Glutamatergic neuron (in vitro differentiated cells): ENCODE measurements around the gene METTL27. TPM values are rescaled to one million over a fixed set of nuclear protein-coding genes. Genes with fewer than 3 reads are reported as not detected.

Experiments used
- DNase-seq: peaks from one replicate; pipeline ENCODE4 v3.0.0; 2022
- H3K27ac Mint-ChIP-seq: one replicate; pipeline ENCODE4 v1.8.0; 2020; ENCODE audit warnings: mild to moderate bottlenecking, mixed read lengths, inconsistent platforms; ENCODE audit not compliant: unreplicated experiment
- H3K27me3 Mint-ChIP-seq: one replicate; pipeline ENCODE4 v1.8.0; 2020; ENCODE audit warnings: mild to moderate bottlenecking, moderate library complexity, mixed read lengths, inconsistent platforms; ENCODE audit not compliant: unreplicated experiment
- H3K36me3 Mint-ChIP-seq: one replicate; pipeline ENCODE4 v1.8.0; 2020; ENCODE audit warnings: mild to moderate bottlenecking, mixed read lengths, inconsistent platforms; ENCODE audit not compliant: unreplicated experiment
- H3K4me1 Mint-ChIP-seq: one replicate; pipeline ENCODE4 v1.8.0; 2020; ENCODE audit warnings: mild to moderate bottlenecking, low read depth, mixed read lengths, inconsistent platforms; ENCODE audit not compliant: unreplicated experiment
- H3K4me3 Mint-ChIP-seq: one replicate; pipeline ENCODE4 v1.8.0; 2020; ENCODE audit warnings: mild to moderate bottlenecking, mixed read lengths, inconsistent platforms; ENCODE audit not compliant: unreplicated experiment
- H3K9me3 Mint-ChIP-seq: one replicate; pipeline ENCODE4 v1.8.0; 2020; ENCODE audit warnings: mild to moderate bottlenecking, moderate library complexity, mixed read lengths, inconsistent platforms; ENCODE audit not compliant: unreplicated experiment
- total RNA-seq: library from RNA; stranded (reverse); fragmentation: NEBNext Ultra II Directional; extraction: Animal tissue kit (Norgen Biotek cat#: 25700); gene quantifications from one replicate; pipeline ENCODE4 v1.2.1, GENCODE V29; 2021; ENCODE audit not compliant: unreplicated experiment
- TF ChIP-seq, protein P1 (sequence below): fragments of 200-600 bp; sonication (generic); IDR thresholded peaks from one replicate; pipeline ENCODE4 v1.5.0; 2021; ENCODE audit not compliant: partially characterized antibody, unreplicated experiment

METTL27 gene
- total RNA-seq, 1 donor from 2014 or later: 2.9 TPM

DNA sequence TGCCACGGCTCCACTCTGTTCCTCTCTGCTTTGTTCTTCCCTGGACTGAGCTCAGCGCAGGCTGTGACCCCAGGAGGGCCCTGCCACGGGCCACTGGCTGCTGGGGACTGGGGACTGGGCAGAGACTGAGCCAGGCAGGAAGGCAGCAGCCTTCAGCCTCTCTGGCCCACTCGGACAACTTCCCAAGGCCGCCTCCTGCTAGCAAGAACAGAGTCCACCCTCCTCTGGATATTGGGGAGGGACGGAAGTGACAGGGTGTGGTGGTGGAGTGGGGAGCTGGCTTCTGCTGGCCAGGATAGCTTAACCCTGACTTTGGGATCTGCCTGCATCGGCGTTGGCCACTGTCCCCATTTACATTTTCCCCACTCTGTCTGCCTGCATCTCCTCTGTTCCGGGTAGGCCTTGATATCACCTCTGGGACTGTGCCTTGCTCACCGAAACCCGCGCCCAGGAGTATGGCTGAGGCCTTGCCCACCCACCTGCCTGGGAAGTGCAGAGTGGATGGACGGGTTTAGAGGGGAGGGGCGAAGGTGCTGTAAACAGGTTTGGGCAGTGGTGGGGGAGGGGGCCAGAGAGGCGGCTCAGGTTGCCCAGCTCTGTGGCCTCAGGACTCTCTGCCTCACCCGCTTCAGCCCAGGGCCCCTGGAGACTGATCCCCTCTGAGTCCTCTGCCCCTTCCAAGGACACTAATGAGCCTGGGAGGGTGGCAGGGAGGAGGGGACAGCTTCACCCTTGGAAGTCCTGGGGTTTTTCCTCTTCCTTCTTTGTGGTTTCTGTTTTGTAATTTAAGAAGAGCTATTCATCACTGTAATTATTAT, 10.3 kb downstream of the METTL27 start:
- Mint-ChIP-seq H3K4me1 (peaks cover 9% of the 10 kb centered on the region), H3K27me3 (peaks cover 1% of the 10 kb centered on the region), H3K36me3 (no peaks in the 10 kb centered on the region), H3K27ac (no peak overlapping the region), H3K4me3 (no peak overlapping the region), H3K9me3 (peaks cover 7% of the 10 kb centered on the region)
- no peak for DNase-seq
- TF ChIP-seq, protein P1, sequence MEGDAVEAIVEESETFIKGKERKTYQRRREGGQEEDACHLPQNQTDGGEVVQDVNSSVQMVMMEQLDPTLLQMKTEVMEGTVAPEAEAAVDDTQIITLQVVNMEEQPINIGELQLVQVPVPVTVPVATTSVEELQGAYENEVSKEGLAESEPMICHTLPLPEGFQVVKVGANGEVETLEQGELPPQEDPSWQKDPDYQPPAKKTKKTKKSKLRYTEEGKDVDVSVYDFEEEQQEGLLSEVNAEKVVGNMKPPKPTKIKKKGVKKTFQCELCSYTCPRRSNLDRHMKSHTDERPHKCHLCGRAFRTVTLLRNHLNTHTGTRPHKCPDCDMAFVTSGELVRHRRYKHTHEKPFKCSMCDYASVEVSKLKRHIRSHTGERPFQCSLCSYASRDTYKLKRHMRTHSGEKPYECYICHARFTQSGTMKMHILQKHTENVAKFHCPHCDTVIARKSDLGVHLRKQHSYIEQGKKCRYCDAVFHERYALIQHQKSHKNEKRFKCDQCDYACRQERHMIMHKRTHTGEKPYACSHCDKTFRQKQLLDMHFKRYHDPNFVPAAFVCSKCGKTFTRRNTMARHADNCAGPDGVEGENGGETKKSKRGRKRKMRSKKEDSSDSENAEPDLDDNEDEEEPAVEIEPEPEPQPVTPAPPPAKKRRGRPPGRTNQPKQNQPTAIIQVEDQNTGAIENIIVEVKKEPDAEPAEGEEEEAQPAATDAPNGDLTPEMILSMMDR: no peak

- no peaks in the 10 kb centered on the region for H3K36me3 Mint-ChIP-seq
- H3K4me3 Mint-ChIP-seq: no peak overlapping the region
- H3K27me3 Mint-ChIP-seq: peaks cover 1% of the 10 kb centered on the region
- no peak overlapping the region for H3K27ac Mint-ChIP-seq
- peaks cover 7% of the 10 kb centered on the region for H3K9me3 Mint-ChIP-seq
- DNase-seq: no peak
- H3K4me1 Mint-ChIP-seq: peaks cover 9% of the 10 kb centered on the region
- TF ChIP-seq, protein P1: no peak
Observed at GRCh38 chr7:73831584-73831833, 10.8 kb downstream of the METTL27 start.

DNA sequence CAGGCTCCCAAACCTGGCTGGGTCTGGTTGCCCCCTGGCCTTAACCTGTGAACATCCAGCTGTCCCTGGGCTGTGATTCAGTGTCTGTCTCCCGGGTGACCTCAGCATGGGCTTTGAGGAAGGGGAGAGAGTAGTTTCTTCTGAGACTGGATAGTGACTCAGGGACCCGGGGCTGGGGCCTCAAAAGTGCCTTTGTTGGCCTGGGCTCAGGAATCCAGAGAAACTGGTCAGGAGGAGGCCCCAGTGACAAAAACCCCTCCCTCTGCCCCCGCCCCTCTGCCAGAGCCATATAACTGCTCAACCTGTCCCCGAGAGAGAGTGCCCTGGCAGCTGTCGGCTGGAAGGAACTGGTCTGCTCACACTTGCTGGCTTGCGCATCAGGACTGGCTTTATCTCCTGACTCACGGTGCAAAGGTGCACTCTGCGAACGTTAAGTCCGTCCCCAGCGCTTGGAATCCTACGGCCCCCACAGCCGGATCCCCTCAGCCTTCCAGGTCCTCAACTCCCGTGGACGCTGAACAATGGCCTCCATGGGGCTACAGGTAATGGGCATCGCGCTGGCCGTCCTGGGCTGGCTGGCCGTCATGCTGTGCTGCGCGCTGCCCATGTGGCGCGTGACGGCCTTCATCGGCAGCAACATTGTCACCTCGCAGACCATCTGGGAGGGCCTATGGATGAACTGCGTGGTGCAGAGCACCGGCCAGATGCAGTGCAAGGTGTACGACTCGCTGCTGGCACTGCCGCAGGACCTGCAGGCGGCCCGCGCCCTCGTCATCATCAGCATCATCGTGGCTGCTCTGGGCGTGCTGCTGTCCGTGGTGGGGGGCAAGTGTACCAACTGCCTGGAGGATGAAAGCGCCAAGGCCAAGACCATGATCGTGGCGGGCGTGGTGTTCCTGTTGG, 11.4 kb downstream of the METTL27 start, which contains the start of gene CLDN4:
CLDN4 (plus strand) TSS at position 316 of the 903 bp plus-strand sequence; CDS start at position 522, 206 bp downstream.
- Mint-ChIP-seq H3K4me3 (no peak within 1 kb of the TSS), H3K36me3 (no peaks in the 10 kb centered on the region), H3K9me3 (peaks cover 7% of the 10 kb centered on the region), H3K27me3 (peaks cover 3% of the 10 kb centered on the region), H3K4me1 (peaks cover 9% of the 10 kb centered on the region), H3K27ac (no peak within 1 kb of the TSS)
- TF ChIP-seq, protein P1: no peak
- DNase-seq: peak; percentile 48

GRCh38 chr7:73829921-73830680, 12.2 kb downstream of the METTL27 start:
- H3K4me3 Mint-ChIP-seq: no peak overlapping the region
- peaks cover 9% of the 10 kb centered on the region for H3K4me1 Mint-ChIP-seq
- peaks cover 4% of the 10 kb centered on the region for H3K27me3 Mint-ChIP-seq
- peaks cover 7% of the 10 kb centered on the region for H3K9me3 Mint-ChIP-seq
- H3K36me3 Mint-ChIP-seq: no peaks in the 10 kb centered on the region
- TF ChIP-seq, protein P1: no peak
- peak overlapping the region; percentile 33 for H3K27ac Mint-ChIP-seq
- no peak for DNase-seq
